Measurements from ENCODE around the gene DLG4.

Gene DLG4

GRCh38 chr17:7156342-7156940 lies 63.2 kb downstream of the DLG4 start:
- no peak for DNase-seq (ENCODE audit: low read depth)

DNA sequence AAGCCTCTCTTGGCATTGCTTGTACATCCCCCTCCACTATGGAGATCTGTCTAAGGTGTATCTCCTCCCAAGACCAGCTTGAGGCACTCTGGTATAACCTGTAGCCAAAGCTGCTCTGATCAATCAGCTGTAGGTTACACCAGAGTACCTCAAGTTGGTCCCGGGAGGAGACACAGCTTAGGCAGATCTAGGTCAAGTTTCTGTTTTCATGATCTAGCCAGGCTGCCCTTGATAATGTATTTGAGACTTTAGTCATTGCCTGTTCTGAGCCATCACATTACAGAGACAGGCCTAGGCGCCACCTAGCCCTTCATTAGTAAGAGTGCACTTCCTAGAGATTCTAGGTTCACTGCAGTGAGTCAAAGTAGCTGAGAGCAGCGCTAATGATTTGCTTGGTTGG lies 71.9 kb downstream of the DLG4 start:
- DNase-seq (ENCODE audit: low read depth): peak; percentile 20

- DNase-seq (ENCODE audit: low read depth): no peak
Measured at GRCh38 chr17:7146115-7146514, 73.5 kb downstream of the DLG4 start.

GRCh38 chr17:7144213-7144612 lies 75.4 kb downstream of the DLG4 start:
- no peak for DNase-seq (ENCODE audit: low read depth)

- no peak for DNase-seq (ENCODE audit: low read depth)
Measured at GRCh38 chr17:7141824-7142223, 77.8 kb downstream of the DLG4 start.

- no peak for DNase-seq (ENCODE audit: low read depth)
Measured at GRCh38 chr17:7139400-7139799, 80.2 kb downstream of the DLG4 start.

GRCh38 chr17:7138800-7139381 lies 80.7 kb downstream of the DLG4 start:
- DNase-seq (ENCODE audit: low read depth): peak; percentile 28

- DNase-seq (ENCODE audit: low read depth): no peak
Measured at GRCh38 chr17:7137171-7137943, 82.3 kb downstream of the DLG4 start.
